Neural crest cell (in vitro differentiated cells): Measurements from ENCODE around the gene FN1. TPM values are rescaled to one million over a fixed set of nuclear protein-coding genes. Genes with fewer than 3 reads are reported as not detected.

Source experiments
- DNase-seq: peaks from one replicate; pipeline ENCODE4 v3.0.0; 2021; ENCODE audit warnings: low read depth, mixed read lengths, low spot score
- H3K27ac Mint-ChIP-seq: one replicate; pipeline ENCODE4 v1.8.0; 2021; ENCODE audit warnings: mild to moderate bottlenecking, mixed read lengths; ENCODE audit not compliant: unreplicated experiment
- H3K27me3 Mint-ChIP-seq: 2 replicates; pipeline ENCODE4 v1.8.0; 2021; ENCODE audit warnings: low read depth, mild to moderate bottlenecking, mixed read lengths
- H3K36me3 Mint-ChIP-seq: 2 replicates; pipeline ENCODE4 v1.8.0; 2021; ENCODE audit warnings: low read depth, mild to moderate bottlenecking, mixed read lengths
- H3K4me1 Mint-ChIP-seq: 2 replicates; pipeline ENCODE4 v1.8.0; 2021; ENCODE audit warnings: mixed read lengths
- H3K4me3 Mint-ChIP-seq: one replicate; pipeline ENCODE4 v1.8.0; 2021; ENCODE audit warnings: mild to moderate bottlenecking, mixed read lengths
- H3K9me3 Mint-ChIP-seq: 2 replicates; pipeline ENCODE4 v1.8.0; 2021; ENCODE audit warnings: mixed read lengths
- CTCF ChIP-seq: fragments of 200-600 bp; sonication (generic); conservative IDR thresholded peaks from 2 replicates; pipeline ENCODE4 v1.5.0; 2021; ENCODE audit warnings: antibody characterized with exemption, mild to moderate bottlenecking
- total RNA-seq: library from RNA; stranded (reverse); gene quantifications from 2 replicates; pipeline ENCODE4 v1.2.1, GENCODE V29; 2021

The FN1 gene
- total RNA-seq, 1 donor from 2014 or later: 103 TPM

DNA sequence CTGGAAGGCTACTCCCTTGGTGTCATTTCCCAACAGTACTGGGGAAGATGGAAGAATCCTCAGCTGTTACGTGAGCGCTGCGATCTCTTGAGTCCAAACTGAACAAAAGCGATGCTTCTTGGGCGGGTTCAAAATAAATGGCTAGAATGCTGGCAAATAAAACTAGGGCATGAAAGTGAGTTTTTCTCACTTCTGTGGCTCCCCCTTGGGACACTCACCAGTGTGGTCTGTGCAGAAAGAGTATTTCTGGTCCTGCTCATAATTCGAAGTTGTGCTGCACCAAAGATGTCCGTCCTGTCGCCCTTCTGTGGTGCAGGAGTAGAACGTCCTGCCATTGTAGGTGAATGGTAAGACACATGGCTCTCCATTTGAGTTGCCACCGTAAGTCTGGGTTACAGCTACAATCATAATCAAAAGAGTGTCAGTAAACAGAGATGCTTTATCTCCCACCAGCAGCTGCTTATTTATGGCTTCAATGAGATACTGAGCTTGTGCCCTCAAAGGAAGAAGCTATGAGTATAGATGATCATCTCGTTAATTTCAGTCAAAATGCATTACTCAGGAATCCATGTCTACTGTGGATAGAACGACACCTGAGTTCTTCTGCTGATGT is 11.8 kb downstream of the FN1 start:
- TF ChIP-seq CTCF: no peak
- Mint-ChIP-seq H3K36me3 (peaks cover 35% of the 10 kb centered on the region), H3K4me3 (no peak overlapping the region), H3K9me3 (no peaks in the 10 kb centered on the region), H3K4me1 (no peaks in the 10 kb centered on the region), H3K27me3 (no peaks in the 10 kb centered on the region), H3K27ac (no peak overlapping the region)
- no peak for DNase-seq

- Mint-ChIP-seq H3K9me3 (no peaks in the 10 kb centered on the region), H3K36me3 (peaks cover 31% of the 10 kb centered on the region), H3K27me3 (no peaks in the 10 kb centered on the region), H3K27ac (no peak overlapping the region), H3K4me1 (no peaks in the 10 kb centered on the region), H3K4me3 (no peak overlapping the region)
- DNase-seq: no peak
- TF ChIP-seq CTCF: no peak
Measured at GRCh38 chr2:215423234-215423633, 12.6 kb downstream of the FN1 start.

GRCh38 chr2:215422676-215423075 is 13.2 kb downstream of the FN1 start:
- no peak for DNase-seq
- no peak for TF ChIP-seq CTCF
- no peak overlapping the region for H3K27ac Mint-ChIP-seq
- no peaks in the 10 kb centered on the region for H3K9me3 Mint-ChIP-seq
- no peaks in the 10 kb centered on the region for H3K27me3 Mint-ChIP-seq
- H3K4me1 Mint-ChIP-seq: no peaks in the 10 kb centered on the region
- H3K36me3 Mint-ChIP-seq: peaks cover 28% of the 10 kb centered on the region
- no peak overlapping the region for H3K4me3 Mint-ChIP-seq

- no peak overlapping the region for H3K4me3 Mint-ChIP-seq
- no peaks in the 10 kb centered on the region for H3K27me3 Mint-ChIP-seq
- no peak for DNase-seq
- H3K9me3 Mint-ChIP-seq: no peaks in the 10 kb centered on the region
- H3K27ac Mint-ChIP-seq: no peak overlapping the region
- no peaks in the 10 kb centered on the region for H3K4me1 Mint-ChIP-seq
- H3K36me3 Mint-ChIP-seq: peaks cover 25% of the 10 kb centered on the region
- no peak for TF ChIP-seq CTCF
Measured at GRCh38 chr2:215421859-215422461, 13.9 kb downstream of the FN1 start.

DNA sequence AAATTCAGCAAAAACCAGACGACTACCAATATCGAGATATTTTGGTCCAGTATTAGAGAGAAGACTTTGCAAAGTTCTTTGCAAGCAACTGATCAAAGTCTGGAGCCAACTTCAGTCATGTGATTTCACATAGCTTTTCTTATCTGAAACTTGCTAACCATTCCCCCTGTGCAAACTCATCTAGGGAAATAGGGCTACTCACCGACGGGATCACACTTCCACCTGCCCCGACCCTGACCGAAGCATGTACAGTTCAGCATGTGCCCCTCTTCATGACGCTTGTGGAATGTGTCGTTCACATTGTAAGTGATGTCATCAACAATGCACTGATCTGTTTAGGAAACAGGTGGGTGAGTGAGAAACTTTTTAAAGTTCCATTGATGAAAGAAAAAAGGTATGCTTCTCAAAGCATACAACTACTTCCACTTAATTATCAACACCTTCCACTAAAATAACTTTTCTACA is 15.4 kb downstream of the FN1 start:
- no peak overlapping the region for H3K27ac Mint-ChIP-seq

More for the DNA sequence above, 15.4 kb downstream of the FN1 start:
- Mint-ChIP-seq H3K4me1 (no peaks in the 10 kb centered on the region), H3K9me3 (no peaks in the 10 kb centered on the region), H3K4me3 (no peak overlapping the region), H3K27me3 (no peaks in the 10 kb centered on the region), H3K36me3 (peaks cover 19% of the 10 kb centered on the region)
- TF ChIP-seq CTCF: no peak
- DNase-seq: no peak
